ENCODE data around the gene CNTN4.

The CNTN4 gene

GRCh38 chr3:3005146-3005744, 906.6 kb downstream of the CNTN4 start:
- DNase-seq, result no peak

DNA sequence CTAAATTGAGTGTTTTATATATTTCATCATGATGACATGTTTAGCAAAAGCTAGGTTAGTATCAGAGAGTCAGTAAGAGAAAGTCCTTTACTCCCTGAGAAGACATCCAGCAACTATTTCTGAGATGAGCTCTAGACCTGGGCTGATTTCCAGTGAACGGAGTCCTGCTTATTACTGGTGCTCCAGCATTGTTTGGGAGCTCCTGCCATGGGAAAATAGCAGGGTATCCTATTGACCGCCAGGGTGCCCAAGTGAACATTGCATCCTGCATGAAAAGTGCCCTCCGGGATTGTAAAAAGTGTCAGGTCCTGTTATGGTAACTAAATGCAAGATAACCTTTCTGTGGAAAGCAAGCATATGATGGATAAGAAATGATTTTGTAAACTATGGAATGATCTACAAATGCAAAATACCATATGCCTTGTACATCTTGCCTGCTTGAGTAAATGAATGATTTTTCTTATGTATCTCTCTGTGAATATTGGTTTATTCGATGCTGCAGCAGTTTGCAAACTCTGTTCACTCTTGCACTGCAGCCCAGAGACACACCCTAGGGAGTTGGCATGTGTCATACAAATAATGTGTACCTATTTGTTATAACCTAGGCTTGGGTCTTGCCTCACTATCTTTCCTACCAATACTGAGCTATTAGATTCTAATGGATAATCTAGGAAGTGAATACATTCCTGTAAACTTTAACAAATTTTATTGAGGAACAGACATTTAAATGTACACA, 914.8 kb downstream of the CNTN4 start:
- no peak for DNase-seq

DNA sequence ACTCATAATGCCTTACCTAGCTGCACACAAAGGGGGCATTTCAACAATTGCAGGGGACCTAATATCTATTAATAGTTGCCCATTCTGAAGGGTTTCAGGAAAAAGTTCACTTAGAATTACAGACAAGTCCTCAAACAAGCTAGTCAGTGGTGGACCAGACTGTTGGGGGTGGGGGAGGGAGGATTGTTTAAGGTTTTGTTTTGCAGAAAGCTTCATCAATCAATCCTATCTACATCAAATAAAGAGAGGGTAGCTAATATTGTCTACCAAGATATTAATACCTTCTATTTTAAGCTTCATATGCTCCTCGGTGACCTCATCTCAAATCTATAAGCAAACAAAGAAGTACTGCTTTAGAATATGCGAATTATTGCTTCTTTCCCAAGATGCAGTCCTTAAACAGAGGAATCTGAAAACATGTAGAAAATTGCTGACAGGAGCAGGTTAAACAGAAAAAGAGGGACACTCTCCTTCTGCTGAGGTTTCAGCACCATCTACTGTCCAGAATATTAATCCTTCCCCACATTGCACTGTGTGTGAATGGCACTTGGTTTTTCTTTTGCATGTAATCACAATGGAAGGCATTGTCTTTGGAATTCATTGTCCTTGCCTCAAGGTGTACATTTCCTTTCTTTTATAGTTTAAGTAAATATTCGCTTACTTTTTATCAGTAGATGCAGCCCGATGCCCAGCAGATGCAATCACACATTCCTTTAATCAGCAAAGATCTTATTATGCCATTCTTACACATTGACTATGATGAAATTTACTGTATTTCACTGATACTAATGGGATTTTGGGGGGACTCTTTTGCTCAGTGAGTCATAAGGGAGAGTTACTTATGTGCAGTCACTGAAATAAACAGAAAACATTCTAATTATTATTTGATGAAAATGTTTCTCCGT, 916.8 kb downstream of the CNTN4 start:
- DNase-seq, result no peak

- no peak for DNase-seq
Observed at GRCh38 chr3:3016226-3016625, 917.6 kb downstream of the CNTN4 start.

DNA sequence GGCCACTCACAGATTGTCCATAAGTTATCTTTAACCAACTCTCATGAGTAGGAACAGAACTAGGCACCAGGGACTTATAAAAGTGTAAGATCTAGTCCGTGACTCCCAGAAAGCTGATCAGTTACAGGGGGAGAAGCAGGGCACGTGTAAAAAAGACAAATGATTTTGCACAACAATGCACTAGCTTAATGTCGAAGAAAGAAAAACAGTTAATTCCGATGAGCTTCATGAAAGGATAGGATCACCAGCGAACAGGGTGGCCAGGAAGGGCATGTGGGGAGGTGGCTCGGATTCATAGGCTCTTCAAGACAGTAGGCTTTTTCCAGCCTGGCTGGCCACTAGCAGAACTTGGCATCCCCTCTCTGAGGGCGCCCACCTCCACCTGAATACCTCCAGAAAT, 921.5 kb downstream of the CNTN4 start:
- DNase-seq, result no peak

DNA sequence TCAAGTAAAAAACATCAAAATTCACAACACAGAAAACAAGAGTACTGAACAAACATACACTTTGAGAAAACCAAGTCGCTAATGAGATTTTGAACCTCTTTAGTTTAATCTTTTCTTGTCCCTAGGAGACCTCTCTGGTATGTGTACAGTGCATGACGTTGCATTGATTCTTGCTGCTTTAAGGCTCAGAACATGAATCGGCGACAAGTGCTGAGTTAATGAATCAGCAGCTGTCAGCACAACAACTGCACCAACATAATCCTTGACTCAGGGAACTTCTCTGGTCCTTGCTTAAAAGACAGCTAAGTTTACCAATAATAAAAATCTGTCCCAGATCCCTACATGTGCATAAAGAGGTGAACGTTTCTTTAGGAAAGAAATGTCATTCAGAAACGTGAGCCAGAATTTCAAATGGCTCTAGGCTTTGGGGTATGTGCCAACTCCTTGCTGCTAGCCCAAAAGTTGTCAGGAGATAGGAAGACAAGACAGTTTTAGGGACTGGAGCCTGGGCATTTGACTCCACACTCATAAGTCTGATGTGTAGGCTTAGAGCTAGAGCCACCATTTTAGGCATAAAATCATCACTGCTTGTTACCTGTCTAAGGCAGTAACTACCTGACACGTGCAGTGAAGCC, 924.6 kb downstream of the CNTN4 start:
- no peak for DNase-seq

DNA sequence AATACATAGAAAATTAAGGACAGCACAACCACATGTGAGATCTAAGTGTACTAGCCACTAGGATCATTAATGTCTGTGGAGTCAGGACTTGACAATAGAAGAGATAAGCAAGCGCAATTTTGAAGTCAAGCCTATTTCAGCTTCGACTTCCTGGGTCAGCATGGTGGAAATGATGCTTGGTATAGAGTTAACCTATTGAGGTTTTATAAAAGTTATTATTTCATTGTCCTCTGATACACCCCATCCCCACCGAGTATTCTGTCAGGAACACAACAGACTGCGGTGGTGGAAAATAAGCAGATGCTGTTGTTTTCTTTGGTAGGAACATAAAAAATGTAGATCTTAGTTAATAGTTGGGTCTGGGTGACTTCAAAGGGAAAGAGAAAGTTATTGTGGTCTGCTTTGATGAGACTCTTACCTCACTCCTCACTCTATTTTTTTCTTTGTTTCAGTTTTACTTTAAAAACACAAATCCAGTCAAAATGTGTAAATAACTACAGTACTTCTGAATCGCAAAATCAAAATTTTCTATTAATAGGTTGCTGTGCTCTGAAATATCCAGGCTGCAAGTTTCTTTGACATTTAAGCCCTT, 929.4 kb downstream of the CNTN4 start:
- DNase-seq, result no peak

GRCh38 chr3:3031326-3031725, 932.7 kb downstream of the CNTN4 start:
- DNase-seq, result no peak

DNA sequence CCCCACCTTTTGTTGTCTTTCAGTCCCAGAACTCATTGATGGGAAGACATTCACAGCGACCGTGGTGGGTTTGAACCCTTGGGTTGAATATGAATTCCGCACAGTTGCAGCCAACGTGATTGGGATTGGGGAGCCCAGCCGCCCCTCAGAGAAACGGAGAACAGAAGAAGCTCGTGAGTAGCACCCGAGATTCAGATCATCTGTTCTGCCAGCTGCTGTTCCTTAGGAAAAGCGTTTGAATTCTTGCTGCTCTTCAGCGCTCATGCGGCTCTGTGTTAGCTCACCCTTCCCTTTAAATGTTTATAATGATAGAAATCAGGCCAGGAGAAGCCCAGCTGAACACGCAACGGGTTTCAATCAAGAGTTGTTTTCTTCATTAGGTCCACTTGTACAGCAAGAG, 938.5 kb downstream of the CNTN4 start:
- no peak for DNase-seq

GRCh38 chr3:3038201-3038991, 939.7 kb downstream of the CNTN4 start:
- DNase-seq, result no peak

GRCh38 chr3:3053974-3054373, 955.3 kb downstream of the CNTN4 start:
- no peak for DNase-seq

DNA sequence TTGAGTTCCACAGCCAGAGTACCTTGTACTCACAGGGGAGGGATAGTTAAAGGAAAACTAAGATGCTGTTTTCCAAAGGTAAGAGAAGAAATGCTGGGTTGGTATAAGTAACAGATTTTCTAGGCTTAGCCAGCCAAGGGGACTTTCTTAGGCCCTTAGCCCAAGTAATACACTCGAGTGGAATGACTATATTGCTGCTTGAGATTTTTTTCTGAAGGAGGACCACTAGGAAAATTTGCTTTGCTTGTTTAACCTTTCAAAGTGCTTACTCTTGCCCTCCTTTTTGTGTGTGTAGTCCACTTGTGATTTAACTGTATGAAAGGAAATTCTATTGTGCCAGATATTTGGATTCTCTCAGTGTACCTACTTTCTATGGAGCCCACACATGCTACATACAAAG, 961.0 kb downstream of the CNTN4 start:
- DNase-seq, result no peak

DNA sequence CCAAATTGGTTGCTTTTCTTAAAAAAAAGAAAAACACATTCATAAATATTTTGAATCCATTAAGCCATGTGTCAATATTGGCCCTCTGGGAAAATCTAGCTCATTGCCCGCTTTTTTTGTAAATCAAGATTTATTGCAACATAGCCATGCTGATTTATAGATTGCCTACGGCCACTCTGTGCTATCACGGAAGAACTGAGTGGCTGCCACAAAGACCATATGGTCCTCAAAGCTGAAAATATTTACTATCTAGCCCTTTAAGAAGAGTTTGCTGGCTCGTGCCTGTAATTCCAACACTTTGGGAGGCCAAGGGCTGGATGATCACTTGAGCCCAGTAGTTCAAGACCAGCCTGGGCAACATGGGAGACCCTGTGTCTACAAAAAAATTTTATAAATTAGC, 965.6 kb downstream of the CNTN4 start:
- no peak for DNase-seq

DNA sequence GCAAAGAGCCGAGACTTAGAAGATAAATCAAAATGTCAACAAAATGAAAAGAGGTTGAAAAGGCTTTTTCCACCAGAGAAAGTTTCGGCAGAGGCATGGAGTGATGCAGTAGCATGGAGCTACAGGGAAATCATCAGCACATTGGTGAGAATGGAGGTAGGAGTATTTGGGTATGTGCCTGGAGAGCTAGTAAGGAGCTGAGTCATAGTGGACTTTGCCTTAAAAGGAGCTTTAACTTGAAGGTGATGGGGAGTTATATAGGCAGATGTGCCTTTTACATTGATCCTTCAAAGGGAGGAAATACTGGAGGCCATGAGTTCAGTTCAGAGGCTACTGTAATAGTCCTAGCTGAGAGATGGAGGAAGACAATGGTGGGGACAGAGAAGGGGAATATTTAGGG, 967.2 kb downstream of the CNTN4 start:
- DNase-seq, result no peak

- no peak for DNase-seq
Observed at GRCh38 chr3:3066378-3066777, 967.7 kb downstream of the CNTN4 start.

DNA sequence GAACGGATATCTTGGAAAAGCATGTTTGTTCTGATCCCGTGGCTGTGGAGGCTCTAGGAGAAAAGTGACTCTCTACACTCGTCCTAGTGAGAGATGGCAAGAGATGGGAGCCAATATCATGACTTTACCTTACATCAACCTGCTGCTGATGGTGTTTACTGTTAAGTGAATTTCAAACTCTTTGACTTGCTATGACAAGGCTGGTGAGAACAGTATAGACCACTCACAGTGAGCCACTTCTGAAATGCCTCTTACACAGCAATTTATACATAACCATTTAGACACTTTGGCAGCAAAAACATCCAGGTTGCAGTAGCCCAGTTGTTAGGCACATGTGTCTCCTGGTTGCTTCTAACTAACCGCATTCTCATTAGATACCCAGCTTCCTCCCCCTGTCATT, 968.2 kb downstream of the CNTN4 start:
- DNase-seq, result no peak

GRCh38 chr3:3068358-3068881, 969.8 kb downstream of the CNTN4 start:
- no peak for DNase-seq

DNA sequence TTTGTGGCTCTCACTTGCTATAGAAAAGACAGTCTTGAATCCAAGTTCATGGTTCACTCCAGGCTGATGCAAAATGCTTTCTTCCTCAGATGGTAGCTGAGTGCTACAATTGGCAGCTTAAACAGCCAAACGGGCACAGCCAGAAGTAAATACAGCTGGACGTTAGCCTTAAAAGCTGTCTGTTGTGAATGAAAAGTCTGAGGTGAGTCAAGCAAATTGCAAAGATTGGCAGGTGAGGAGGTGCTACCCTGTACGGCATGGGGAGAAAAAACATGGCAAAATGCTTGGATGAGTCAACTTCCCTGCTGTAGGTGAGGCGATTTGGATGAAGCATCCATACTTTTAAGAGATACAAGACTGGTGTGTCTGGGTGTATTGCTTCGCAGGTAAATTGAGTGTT, 971.1 kb downstream of the CNTN4 start:
- DNase-seq, result no peak

GRCh38 chr3:3071136-3071535, 972.5 kb downstream of the CNTN4 start:
- no peak for DNase-seq

GRCh38 chr3:3074551-3075257, 976.0 kb downstream of the CNTN4 start:
- DNase-seq, result no peak

- DNase-seq, result no peak
Observed at GRCh38 chr3:3080309-3080708, 981.6 kb downstream of the CNTN4 start.

Measured in 8988T (cell line).